ENCODE data around the gene AREL1. TPM values are rescaled to one million over a fixed set of nuclear protein-coding genes. Genes with fewer than 3 reads are reported as not detected.
"Not testable (repeated sequence)": the region's sequence is repeated elsewhere in the genome, so short reads cannot be mapped to it uniquely, and the experiment has no call there.

AREL1 gene, protein sequence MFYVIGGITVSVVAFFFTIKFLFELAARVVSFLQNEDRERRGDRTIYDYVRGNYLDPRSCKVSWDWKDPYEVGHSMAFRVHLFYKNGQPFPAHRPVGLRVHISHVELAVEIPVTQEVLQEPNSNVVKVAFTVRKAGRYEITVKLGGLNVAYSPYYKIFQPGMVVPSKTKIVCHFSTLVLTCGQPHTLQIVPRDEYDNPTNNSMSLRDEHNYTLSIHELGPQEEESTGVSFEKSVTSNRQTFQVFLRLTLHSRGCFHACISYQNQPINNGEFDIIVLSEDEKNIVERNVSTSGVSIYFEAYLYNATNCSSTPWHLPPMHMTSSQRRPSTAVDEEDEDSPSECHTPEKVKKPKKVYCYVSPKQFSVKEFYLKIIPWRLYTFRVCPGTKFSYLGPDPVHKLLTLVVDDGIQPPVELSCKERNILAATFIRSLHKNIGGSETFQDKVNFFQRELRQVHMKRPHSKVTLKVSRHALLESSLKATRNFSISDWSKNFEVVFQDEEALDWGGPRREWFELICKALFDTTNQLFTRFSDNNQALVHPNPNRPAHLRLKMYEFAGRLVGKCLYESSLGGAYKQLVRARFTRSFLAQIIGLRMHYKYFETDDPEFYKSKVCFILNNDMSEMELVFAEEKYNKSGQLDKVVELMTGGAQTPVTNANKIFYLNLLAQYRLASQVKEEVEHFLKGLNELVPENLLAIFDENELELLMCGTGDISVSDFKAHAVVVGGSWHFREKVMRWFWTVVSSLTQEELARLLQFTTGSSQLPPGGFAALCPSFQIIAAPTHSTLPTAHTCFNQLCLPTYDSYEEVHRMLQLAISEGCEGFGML
- total RNA-seq = 10 to 100 TPM; 35.6 to 43.2 TPM
- 10 to 100 TPM; 49.3 to 54.7 TPM for polyA plus RNA-seq (ENCODE audit: insufficient read length in 2 of 2)
- long read RNA-seq, donor 1, full-length matches to known transcripts = 2 of 2 reads
- long read RNA-seq, donor 1, partial matches to known transcripts = 0 of 2 reads
- long read RNA-seq, donor 1, other reads (novel, unspliced or antisense) = 0 of 2 reads
- long read RNA-seq, donor 2 = 0 reads
- long read RNA-seq, donor 3, full-length matches to known transcripts = 1 of 1 reads
- long read RNA-seq, donor 3, partial matches to known transcripts = 0 of 1 reads
- long read RNA-seq, donor 3, other reads (novel, unspliced or antisense) = 0 of 1 reads
- long read RNA-seq, donor 4 = 0 reads

DNA sequence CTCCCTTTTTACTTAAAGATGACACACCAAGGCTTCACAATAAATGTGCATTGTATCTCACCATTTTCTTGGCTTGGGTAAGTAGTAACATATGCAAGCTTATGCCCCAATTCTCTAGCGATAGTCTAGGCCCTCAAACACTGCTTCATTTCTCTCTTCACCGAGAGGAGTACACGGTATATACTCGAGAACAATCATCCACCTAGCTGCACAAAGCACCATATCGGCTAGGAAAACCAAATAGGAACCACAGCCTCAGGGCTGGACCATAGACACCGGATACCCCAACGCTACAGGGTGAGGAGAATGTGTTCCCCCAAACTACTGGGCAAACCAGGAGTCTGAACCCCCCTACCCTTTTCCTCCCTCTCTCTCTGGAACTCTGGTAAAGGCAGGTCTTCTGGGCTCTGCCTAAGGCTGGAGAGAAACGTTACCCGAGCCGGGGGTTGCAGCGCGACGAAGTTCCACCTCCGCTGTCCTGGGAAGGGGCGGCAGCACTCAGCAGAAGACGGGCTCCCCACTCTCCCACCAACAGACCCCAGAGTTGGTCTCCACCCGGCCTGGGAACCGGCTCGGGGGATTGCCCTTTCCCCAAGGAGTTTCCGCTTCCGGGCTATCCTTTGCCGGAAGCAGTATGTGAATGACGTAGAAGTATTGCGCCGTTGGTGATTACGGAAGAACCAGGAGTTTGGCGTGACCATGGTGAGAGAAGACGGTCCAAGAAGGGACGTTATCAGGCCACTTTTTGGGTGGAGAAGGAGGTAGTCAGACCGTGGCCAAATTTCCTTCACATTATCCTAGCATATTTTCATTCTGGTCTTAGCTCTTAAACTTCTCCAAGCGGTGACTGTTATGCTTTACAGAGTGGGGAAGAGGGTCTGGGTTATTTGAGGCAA, at the start of gene AREL1, which contains the start of gene FCF1:
TSS of gene AREL1 (minus strand) at position 582 of the 896 bp plus-strand sequence. CDS start 27,465 bp downstream, outside the sequence.
TSS of gene FCF1 (plus strand) at position 646 of the 896 bp plus-strand sequence. CDS start at position 700, 54 bp downstream.
- H3K36me3 ChIP-seq (ENCODE audit: control insufficient read depth, insufficient read depth, low read length) = peaks cover 4% of the 10 kb centered on the region
- H3K4me3 ChIP-seq (ENCODE audit: low read depth, low read length) = peak within 1 kb of the TSS; percentile 85
- DNase-seq (ENCODE audit: low read depth in 4 of 6, low spot score in 6 of 6) = peak; percentile 88 to 98 (median 92)
- no peaks in the 10 kb centered on the region for H3K9me3 ChIP-seq (ENCODE audit: control insufficient read depth, insufficient read depth, low read length)
- under 1% methylated on average over 23 of the region's 31 CpGs for WGBS (ENCODE audit: insufficient coverage)
- no peaks in the 10 kb centered on the region for H3K27me3 ChIP-seq (ENCODE audit: control insufficient read depth, insufficient read depth, low read length)
- H3K27ac ChIP-seq (ENCODE audit: low read depth, low read length) = peak within 1 kb of the TSS; percentile 63
- peaks cover 10% of the 10 kb centered on the region for H3K4me1 ChIP-seq (ENCODE audit: control insufficient read depth, insufficient read depth, low read length)

DNA sequence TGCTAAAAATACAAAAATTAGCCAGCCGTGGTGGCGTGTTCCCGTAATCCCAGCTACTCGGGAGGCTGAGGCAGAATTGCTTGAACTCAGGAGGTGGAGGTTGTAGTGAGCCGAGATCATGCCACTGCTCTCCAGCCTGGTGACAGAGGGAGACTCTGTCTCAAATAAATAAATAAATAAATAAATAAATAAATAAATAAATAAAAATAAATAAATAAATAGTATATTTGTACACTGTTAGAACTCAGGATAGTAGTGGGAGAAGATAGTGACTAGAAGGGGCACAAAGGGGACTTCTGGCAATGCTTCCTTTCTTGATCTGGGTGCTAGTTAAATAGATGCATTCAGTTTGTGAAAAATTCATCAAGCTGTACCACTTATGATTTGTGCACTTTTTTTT, 45.6 kb upstream of the AREL1 start:
- not testable (repeated sequence) for DNase-seq (ENCODE audit: low read depth in 4 of 6, low spot score in 6 of 6)
- no CpG with 5 or more reads among the region's 5 CpGs for WGBS (ENCODE audit: insufficient coverage)

DNA sequence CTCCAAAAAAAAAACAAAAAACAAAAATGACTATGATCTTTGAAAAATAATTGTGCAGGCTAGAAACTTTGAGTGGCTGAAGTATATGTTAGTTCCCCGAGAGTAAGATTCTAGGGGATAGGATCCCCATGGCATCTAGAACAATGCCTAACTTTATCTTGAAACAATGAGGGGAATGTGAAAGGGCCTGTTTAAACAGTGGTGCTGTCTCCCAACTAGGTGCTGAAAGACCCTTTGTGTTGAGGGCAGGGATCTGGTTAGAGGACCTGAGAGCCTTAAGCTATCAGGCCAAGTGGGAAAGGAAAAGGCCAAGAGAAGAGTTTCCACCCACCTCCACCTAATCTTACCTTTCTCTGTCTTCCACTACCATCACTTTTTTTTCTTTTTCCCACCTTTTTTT, 43.4 kb upstream of the AREL1 start:
- H3K4me1 ChIP-seq (ENCODE audit: control insufficient read depth, insufficient read depth, low read length) = no peaks in the 10 kb centered on the region
- peaks cover 5% of the 10 kb centered on the region for H3K9me3 ChIP-seq (ENCODE audit: control insufficient read depth, insufficient read depth, low read length)
- H3K36me3 ChIP-seq (ENCODE audit: control insufficient read depth, insufficient read depth, low read length) = no peaks in the 10 kb centered on the region
- peaks cover 3% of the 10 kb centered on the region for H3K27me3 ChIP-seq (ENCODE audit: control insufficient read depth, insufficient read depth, low read length)
- H3K4me3 ChIP-seq (ENCODE audit: low read depth, low read length) = no peak overlapping the region
- DNase-seq (ENCODE audit: low read depth in 4 of 6, low spot score in 6 of 6) = no peak
- H3K27ac ChIP-seq (ENCODE audit: low read depth, low read length) = no peak overlapping the region
- WGBS (ENCODE audit: insufficient coverage) = 80% methylated on average over 1 of the region's 1 CpG

More for the DNA sequence above, 45.6 kb upstream of the AREL1 start:
- H3K4me3 ChIP-seq (ENCODE audit: low read depth, low read length); H3K27ac ChIP-seq (ENCODE audit: low read depth, low read length); H3K27me3 ChIP-seq (ENCODE audit: control insufficient read depth, insufficient read depth, low read length); H3K36me3 ChIP-seq (ENCODE audit: control insufficient read depth, insufficient read depth, low read length); H3K4me1 ChIP-seq (ENCODE audit: control insufficient read depth, insufficient read depth, low read length); H3K9me3 ChIP-seq (ENCODE audit: control insufficient read depth, insufficient read depth, low read length): not testable (repeated sequence)

DNA sequence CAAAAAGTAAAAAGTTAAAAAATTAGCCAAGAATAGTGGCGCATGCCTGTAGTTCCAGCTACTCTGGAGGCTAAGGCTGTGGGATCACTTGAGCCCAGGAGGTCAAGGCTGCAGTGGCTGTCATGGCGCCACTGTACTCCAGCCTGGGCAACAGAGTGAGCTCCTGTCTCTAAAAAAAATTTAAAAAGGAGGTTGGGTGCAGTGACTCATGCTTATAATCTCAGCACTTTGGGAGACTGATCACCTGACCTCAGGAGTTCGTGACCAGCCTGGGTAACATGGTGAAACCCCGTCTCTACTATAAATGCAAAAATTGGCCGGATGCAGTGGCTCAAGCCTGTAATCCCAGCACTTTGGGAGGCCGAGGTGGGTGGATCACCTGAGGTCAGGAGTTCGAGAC, 42.0 kb upstream of the AREL1 start:
- Histone ChIP-seq H3K27ac (ENCODE audit: low read depth, low read length) (no peak overlapping the region), H3K4me3 (ENCODE audit: low read depth, low read length) (no peak overlapping the region), H3K27me3 (ENCODE audit: control insufficient read depth, insufficient read depth, low read length) (peaks cover 3% of the 10 kb centered on the region), H3K9me3 (ENCODE audit: control insufficient read depth, insufficient read depth, low read length) (peaks cover 5% of the 10 kb centered on the region), H3K36me3 (ENCODE audit: control insufficient read depth, insufficient read depth, low read length) (no peaks in the 10 kb centered on the region), H3K4me1 (ENCODE audit: control insufficient read depth, insufficient read depth, low read length) (no peaks in the 10 kb centered on the region)
- no peak for DNase-seq (ENCODE audit: low read depth in 4 of 6, low spot score in 6 of 6)
- WGBS (ENCODE audit: insufficient coverage) = 93% methylated on average over 7 of the region's 7 CpGs

DNA sequence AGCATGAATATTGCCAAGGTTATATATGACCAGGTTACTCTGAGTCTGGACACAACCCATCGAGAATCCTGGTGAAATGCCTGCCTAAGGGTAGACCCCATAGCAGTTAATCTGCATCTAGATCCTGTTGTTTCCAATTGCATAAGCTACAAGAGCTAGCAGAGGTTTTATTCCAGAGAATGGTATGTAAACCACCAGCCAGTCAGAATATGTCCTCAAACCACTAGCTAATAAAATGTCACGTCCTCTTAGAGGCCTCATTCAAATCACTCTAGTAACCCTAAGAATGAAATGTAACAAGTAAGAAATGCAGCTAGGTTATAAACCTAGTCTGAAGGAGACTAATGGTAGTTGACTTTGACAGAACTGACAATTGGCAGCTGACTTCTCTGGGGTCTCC, 41.3 kb upstream of the AREL1 start:
- WGBS (ENCODE audit: insufficient coverage) = no CpG with 5 or more reads among the region's 2 CpGs

DNA sequence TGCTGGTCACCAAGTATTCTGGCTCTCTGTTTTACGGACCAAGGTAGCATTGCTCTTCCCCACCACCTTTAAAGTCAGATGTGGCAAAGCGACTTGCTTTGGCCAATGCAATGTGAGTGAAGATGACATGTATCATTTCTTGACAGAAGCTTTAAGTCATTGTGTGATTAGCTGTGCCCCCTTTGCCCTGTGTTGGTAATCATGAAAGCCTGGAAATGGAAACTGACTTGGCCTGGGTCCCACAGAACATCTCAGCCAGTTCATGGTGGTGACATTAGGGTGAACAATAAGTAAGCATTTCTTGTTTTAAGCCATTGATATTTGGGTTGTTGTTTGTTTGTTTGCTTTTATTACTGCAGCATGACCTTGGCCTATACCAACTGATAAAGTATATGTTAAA, 34.4 kb upstream of the AREL1 start:
- Histone ChIP-seq H3K27me3 (ENCODE audit: control insufficient read depth, insufficient read depth, low read length) (no peaks in the 10 kb centered on the region), H3K4me1 (ENCODE audit: control insufficient read depth, insufficient read depth, low read length) (no peaks in the 10 kb centered on the region), H3K36me3 (ENCODE audit: control insufficient read depth, insufficient read depth, low read length) (no peaks in the 10 kb centered on the region), H3K27ac (ENCODE audit: low read depth, low read length) (no peak overlapping the region), H3K9me3 (ENCODE audit: control insufficient read depth, insufficient read depth, low read length) (no peaks in the 10 kb centered on the region), H3K4me3 (ENCODE audit: low read depth, low read length) (no peak overlapping the region)
- WGBS (ENCODE audit: insufficient coverage) = 80% methylated on average over 1 of the region's 2 CpGs
- DNase-seq (ENCODE audit: low read depth in 4 of 6, low spot score in 6 of 6) = no peak

More for the DNA sequence above, 41.3 kb upstream of the AREL1 start:
- no peak overlapping the region for H3K27ac ChIP-seq (ENCODE audit: low read depth, low read length)
- H3K27me3 ChIP-seq (ENCODE audit: control insufficient read depth, insufficient read depth, low read length) = peaks cover 3% of the 10 kb centered on the region
- H3K36me3 ChIP-seq (ENCODE audit: control insufficient read depth, insufficient read depth, low read length) = no peaks in the 10 kb centered on the region
- DNase-seq (ENCODE audit: low read depth in 4 of 6, low spot score in 6 of 6) = no peak
- H3K4me3 ChIP-seq (ENCODE audit: low read depth, low read length) = no peak overlapping the region
- H3K4me1 ChIP-seq (ENCODE audit: control insufficient read depth, insufficient read depth, low read length) = no peaks in the 10 kb centered on the region
- peaks cover 5% of the 10 kb centered on the region for H3K9me3 ChIP-seq (ENCODE audit: control insufficient read depth, insufficient read depth, low read length)

DNA sequence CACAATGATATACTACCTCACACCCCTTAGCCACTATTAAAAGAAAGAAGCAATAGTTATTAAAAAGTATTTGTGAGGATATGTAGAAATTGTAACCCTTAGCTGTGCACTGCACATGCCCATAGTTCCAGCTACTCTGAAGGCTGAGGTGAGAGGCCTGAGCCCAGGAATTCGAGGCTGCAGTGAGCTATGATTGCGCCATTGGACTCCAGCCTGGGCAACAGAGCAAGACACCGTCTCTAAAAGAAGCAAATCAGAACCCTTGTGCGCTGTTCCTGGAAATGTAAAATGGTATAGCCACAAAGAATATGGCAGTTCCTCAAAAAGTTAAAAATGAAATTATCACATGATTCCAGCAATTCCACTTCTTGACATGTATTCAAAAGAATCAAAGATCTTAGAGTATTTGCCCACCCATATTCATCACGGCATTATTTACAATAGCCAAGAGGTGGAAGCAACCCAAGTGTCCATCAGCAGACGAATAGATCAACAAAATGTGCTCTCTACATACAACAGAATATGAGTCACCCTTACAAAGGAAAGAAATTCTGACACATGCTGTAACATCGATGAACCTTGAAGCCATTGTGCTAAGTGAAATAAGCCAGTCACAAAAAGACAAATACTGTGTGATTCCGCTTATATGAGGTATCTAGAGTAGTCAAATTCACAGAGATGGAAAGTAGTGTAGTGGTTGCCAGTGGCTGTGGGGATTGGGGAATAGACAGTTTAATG, 26.6 kb upstream of the AREL1 start:
- 97% methylated on average over 5 of the region's 8 CpGs for WGBS (ENCODE audit: insufficient coverage)
- no peak overlapping the region for H3K4me3 ChIP-seq (ENCODE audit: low read depth, low read length)
- H3K36me3 ChIP-seq (ENCODE audit: control insufficient read depth, insufficient read depth, low read length) = peaks cover 17% of the 10 kb centered on the region
- H3K27ac ChIP-seq (ENCODE audit: low read depth, low read length) = no peak overlapping the region
- H3K4me1 ChIP-seq (ENCODE audit: control insufficient read depth, insufficient read depth, low read length) = no peaks in the 10 kb centered on the region
- DNase-seq (ENCODE audit: low read depth in 4 of 6, low spot score in 6 of 6) = no peak
- H3K27me3 ChIP-seq (ENCODE audit: control insufficient read depth, insufficient read depth, low read length) = no peaks in the 10 kb centered on the region
- no peaks in the 10 kb centered on the region for H3K9me3 ChIP-seq (ENCODE audit: control insufficient read depth, insufficient read depth, low read length)

DNA sequence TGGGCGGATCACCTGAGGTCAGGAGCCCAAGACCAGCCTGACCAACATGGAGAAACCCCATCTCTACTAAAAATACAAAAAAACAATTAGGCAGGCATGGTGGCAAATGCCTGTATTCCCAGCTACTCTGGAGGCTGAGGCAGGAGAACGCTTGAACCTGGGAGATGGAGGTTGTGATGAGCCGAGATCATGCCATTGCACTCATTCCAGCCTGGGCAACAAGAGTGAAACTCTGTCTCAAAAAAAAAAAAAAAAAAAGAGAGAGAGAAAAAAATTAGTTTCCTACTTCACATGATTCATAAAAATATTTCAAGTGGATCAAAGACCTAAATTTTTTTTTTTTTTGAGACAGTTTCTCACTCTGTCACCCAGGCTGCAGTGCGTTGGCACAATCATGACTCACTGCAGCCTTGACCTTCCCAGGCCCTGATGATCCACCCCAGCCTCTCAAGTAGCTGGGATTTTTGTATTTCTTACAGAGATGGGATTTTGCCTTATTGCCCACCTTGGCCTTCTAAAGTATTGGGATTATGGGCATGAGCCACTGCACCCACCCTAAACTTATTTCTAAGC, 25.0 kb upstream of the AREL1 start:
- Histone ChIP-seq H3K9me3 (ENCODE audit: control insufficient read depth, insufficient read depth, low read length) (no peaks in the 10 kb centered on the region), H3K27me3 (ENCODE audit: control insufficient read depth, insufficient read depth, low read length) (no peaks in the 10 kb centered on the region), H3K4me1 (ENCODE audit: control insufficient read depth, insufficient read depth, low read length) (no peaks in the 10 kb centered on the region), H3K36me3 (ENCODE audit: control insufficient read depth, insufficient read depth, low read length) (peaks cover 17% of the 10 kb centered on the region), H3K4me3 (ENCODE audit: low read depth, low read length) (no peak overlapping the region), H3K27ac (ENCODE audit: low read depth, low read length) (no peak overlapping the region)
- WGBS (ENCODE audit: insufficient coverage) = 100% methylated on average over 2 of the region's 4 CpGs
- DNase-seq (ENCODE audit: low read depth in 4 of 6, low spot score in 6 of 6) = no peak

All from spinal cord (tissue), 10 donors.